DOHH2 (cell line): ENCODE data around the gene CA9.

Experiments used
- CTCF ChIP-seq: fragments of 200-600 bp; sonication (generic); IDR thresholded peaks from one replicate; pipeline ENCODE4 v1.5.1; 2014; ENCODE audit warnings: antibody characterized with exemption, mild to moderate bottlenecking, low read depth, low read length; ENCODE audit not compliant: poor library complexity, severe bottlenecking
- EZH2phosphoT487 ChIP-seq: fragments of 200-600 bp; sonication (generic); IDR thresholded peaks from 2 replicates; pipeline ENCODE4 v1.6.1; 2017; ENCODE audit warnings: borderline replicate concordance, mild to moderate bottlenecking, antibody characterized with exemption, low read length, moderate library complexity, mixed read lengths

- no peak for TF ChIP-seq CTCF
- no peak for TF ChIP-seq EZH2phosphoT487
These were observed 33.2 kb downstream of the CA9 start for GRCh38 chr9:35706951-35707350.
